ENCODE measurements around the gene SON.
A peak's percentile ranks its signal among the peaks of the same experiment; 100 is the strongest.
"Not testable (repeated sequence)": the region's sequence is repeated elsewhere in the genome, so short reads cannot be mapped to it uniquely, and the experiment has no call there.

SON gene

GRCh38 chr21:33542640-33543504 is at the start of gene SON:
Gene SON (plus strand): TSS chr21:33543038. CDS start chr21:33543093, 55 bp downstream.
- peak; percentile 27 for FAIRE-seq

- no peak for FAIRE-seq
These were observed 49.1 kb upstream of the SON start for GRCh38 chr21:33493756-33494155.

GRCh38 chr21:33495743-33496142 is 47.1 kb upstream of the SON start:
- FAIRE-seq, result no peak

GRCh38 chr21:33496345-33496744 is 46.5 kb upstream of the SON start:
- no peak for FAIRE-seq

- no peak for FAIRE-seq
These were observed 37.0 kb upstream of the SON start for GRCh38 chr21:33505833-33506232.

- FAIRE-seq, result not testable (repeated sequence)
These were observed 35.8 kb upstream of the SON start for GRCh38 chr21:33507003-33507402.

GRCh38 chr21:33510826-33511225 is 32.0 kb upstream of the SON start:
- no peak for FAIRE-seq

GRCh38 chr21:33511639-33512038 is 31.2 kb upstream of the SON start:
- no peak for FAIRE-seq

- no peak for FAIRE-seq
These were observed 30.4 kb upstream of the SON start for GRCh38 chr21:33512481-33512880.

GRCh38 chr21:33514229-33514628 is 28.6 kb upstream of the SON start:
- FAIRE-seq, result no peak

- FAIRE-seq, result no peak
These were observed 23.9 kb upstream of the SON start for GRCh38 chr21:33518899-33519298.

GRCh38 chr21:33522297-33522952 is 20.4 kb upstream of the SON start:
- FAIRE-seq, result no peak

- peak; percentile 33 for FAIRE-seq
These were observed 19.9 kb upstream of the SON start for GRCh38 chr21:33522953-33523349.

GRCh38 chr21:33531007-33531406 is 11.8 kb upstream of the SON start:
- no peak for FAIRE-seq

- FAIRE-seq, result no peak
These were observed 5.6 kb upstream of the SON start for GRCh38 chr21:33537212-33537611.

- no peak for FAIRE-seq
These were observed 3.2 kb upstream of the SON start for GRCh38 chr21:33539616-33540015.

- no peak for FAIRE-seq
These were observed 2.1 kb upstream of the SON start for GRCh38 chr21:33540711-33541104.

GRCh38 chr21:33541105-33541711 is 1.6 kb upstream of the SON start:
- FAIRE-seq, result no peak

GRCh38 chr21:33541756-33542639 is 840 bp upstream of the SON start, which contains the start of gene GART:
Gene GART (minus strand): TSS chr21:33542117. CDS start chr21:33539315, 2,802 bp downstream.
- no peak for FAIRE-seq

GRCh38 chr21:33543505-33544129 is 779 bp downstream of the SON start:
- FAIRE-seq, result no peak

GRCh38 chr21:33544451-33545195 is 1.8 kb downstream of the SON start:
- no peak for FAIRE-seq
